HTERT RPE-1 (cell line): Measurements from ENCODE around the gene CPPED1.

Source experiments
- in situ Hi-C: fragments of 300-500 bp; cut with MboI; formaldehyde crosslinking; loops from 4 replicates; pipeline ENCODE4 v1.14.3; 2020; ENCODE audit warnings: low sequenced_read_pairs

CPPED1 gene

GRCh38 chr16:12611916-12612597 is 191.6 kb downstream of the CPPED1 start:
- in situ Hi-C loops, result no loop called here

GRCh38 chr16:12611006-12611477 is 192.6 kb downstream of the CPPED1 start:
- in situ Hi-C loops, result no loop called here

- in situ Hi-C loops, result no loop called here
These were observed 193.6 kb downstream of the CPPED1 start for GRCh38 chr16:12609937-12610699.
